ENCODE results near the gene SULT2B1.
"Not testable (repeated sequence)": the region's sequence is repeated elsewhere in the genome, so short reads cannot be mapped to it uniquely, and the experiment has no call there.

Gene SULT2B1

GRCh38 chr19:48624067-48624594 is 72.2 kb downstream of the SULT2B1 start:
- DNase-seq, result peak; percentile 99

DNA sequence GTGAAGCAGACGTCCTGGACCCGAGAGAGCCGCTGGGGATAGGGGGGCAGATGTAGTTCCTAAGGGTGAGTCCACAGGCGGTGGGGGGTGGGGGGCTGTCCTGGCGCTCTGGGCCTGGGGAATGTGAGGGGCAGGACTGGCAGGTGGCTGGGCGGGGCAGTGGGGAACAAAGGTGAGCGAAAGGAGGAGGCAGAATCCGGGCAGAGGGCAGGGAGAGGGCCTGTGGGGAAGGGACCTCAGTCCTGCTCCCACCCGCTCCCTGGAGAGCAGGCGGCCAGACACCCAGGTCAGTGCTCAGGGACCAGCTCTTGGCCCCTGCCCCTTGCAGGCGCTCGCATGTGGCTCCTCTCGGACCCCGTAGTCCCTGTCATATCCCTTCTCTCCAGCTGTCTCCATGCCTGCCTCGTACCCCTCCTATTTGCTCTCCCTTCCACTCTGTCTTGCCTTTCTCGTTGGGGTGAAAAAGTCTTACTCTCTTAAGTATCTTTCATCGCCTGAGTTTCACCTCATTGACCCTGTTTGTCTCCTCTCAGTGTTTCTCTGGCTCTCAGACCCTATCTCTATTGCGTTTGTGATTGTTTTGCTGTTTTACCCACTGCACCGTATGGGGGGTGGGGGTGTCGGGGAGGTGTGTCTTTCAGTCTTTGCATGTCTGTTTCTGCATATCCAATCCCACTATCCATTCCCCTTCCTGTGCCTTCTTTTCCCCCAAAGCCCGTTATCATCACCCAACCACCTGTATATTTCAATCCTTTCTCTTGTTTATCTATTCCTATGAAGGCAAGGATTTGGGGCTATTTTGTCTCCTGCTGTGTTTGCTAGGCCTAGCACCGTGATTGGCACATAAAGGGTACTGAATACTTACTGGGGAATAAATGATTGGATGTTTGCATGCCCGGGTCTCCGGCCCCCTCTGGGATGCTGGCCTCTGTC is 73.1 kb downstream of the SULT2B1 start:
- no peak for DNase-seq

DNA sequence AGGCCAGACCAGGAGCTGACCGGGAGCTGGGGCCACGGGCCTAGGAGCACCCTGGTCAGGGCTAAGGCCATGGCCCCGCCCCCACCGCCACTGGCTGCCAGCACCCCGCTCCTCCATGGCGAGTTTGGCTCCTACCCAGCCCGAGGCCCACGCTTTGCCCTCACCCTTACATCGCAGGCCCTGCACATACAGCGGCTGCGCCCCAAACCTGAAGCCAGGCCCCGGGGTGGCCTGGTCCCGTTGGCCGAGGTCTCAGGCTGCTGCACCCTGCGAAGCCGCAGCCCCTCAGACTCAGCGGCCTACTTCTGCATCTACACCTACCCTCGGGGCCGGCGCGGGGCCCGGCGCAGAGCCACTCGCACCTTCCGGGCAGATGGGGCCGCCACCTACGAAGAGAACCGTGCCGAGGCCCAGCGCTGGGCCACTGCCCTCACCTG is 73.9 kb downstream of the SULT2B1 start:
- no peak for DNase-seq

- no peak for DNase-seq
Observed at GRCh38 chr19:48627201-48627864, 75.4 kb downstream of the SULT2B1 start.

DNA sequence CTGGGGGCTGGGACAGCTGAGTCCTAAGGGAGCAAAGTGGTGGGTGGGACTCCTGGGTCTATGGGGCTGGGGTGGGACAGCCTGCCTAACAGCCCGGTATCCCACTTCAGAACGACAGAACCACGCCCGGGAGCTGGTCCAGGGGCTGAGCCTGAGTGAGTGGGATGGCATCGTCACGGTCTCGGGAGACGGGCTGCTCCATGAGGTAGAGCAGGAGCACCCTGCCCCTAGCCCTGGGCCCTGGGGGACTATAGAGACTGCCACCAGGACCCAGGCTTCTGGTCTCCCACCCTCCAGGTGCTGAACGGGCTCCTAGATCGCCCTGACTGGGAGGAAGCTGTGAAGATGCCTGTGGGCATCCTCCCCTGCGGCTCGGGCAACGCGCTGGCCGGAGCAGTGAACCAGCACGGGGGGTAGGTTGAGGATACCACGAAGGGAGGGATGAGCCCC is 75.9 kb downstream of the SULT2B1 start:
- DNase-seq, result no peak

DNA sequence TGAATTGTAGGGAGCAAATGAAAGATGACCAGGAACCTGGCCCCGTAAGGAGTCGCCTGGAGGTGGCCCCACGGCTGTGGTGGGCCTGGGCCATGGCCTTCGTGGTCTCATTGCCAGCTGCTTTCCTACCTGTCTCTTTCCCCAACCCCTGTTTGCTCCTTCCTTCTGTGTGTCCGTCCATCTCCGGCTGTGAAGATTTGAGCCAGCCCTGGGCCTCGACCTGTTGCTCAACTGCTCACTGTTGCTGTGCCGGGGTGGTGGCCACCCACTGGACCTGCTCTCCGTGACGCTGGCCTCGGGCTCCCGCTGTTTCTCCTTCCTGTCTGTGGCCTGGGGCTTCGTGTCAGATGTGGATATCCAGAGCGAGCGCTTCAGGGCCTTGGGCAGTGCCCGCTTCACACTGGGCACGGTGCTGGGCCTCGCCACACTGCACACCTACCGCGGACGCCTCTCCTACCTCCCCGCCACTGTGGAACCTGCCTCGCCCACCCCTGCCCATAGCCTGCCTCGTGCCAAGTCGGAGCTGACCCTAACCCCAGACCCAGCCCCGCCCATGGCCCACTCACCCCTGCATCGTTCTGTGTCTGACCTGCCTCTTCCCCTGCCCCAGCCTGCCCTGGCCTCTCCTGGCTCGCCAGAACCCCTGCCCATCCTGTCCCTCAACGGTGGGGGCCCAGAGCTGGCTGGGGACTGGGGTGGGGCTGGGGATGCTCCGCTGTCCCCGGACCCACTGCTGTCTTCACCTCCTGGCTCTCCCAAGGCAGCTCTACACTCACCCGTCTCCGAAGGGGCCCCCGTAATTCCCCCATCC is 76.7 kb downstream of the SULT2B1 start:
- DNase-seq, result no peak

DNA sequence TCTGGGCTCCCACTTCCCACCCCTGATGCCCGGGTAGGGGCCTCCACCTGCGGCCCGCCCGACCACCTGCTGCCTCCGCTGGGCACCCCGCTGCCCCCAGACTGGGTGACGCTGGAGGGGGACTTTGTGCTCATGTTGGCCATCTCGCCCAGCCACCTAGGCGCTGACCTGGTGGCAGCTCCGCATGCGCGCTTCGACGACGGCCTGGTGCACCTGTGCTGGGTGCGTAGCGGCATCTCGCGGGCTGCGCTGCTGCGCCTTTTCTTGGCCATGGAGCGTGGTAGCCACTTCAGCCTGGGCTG is 77.3 kb downstream of the SULT2B1 start:
- no peak for DNase-seq

DNA sequence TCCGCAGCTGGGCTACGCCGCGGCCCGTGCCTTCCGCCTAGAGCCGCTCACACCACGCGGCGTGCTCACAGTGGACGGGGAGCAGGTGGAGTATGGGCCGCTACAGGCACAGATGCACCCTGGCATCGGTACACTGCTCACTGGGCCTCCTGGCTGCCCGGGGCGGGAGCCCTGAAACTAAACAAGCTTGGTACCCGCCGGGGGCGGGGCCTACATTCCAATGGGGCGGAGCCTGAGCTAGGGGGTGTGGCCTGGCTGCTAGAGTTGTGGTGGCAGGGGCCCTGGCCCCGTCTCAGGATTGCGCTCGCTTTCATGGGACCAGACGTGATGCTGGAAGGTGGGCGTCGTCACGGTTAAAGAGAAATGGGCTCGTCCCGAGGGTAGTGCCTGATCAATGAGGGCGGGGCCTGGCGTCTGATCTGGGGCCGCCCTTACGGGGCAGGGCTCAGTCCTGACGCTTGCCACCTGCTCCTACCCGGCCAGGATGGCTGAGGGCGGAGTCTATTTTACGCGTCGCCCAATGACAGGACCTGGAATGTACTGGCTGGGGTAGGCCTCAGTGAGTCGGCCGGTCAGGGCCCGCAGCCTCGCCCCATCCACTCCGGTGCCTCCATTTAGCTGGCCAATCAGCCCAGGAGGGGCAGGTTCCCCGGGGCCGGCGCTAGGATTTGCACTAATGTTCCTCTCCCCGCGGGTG is 77.8 kb downstream of the SULT2B1 start:
- DNase-seq, result no peak

- peak; percentile 81 for DNase-seq
Observed at GRCh38 chr19:48630296-48631063, 78.5 kb downstream of the SULT2B1 start.

- DNase-seq, result no peak
Observed at GRCh38 chr19:48631225-48631624, 79.3 kb downstream of the SULT2B1 start.

DNA sequence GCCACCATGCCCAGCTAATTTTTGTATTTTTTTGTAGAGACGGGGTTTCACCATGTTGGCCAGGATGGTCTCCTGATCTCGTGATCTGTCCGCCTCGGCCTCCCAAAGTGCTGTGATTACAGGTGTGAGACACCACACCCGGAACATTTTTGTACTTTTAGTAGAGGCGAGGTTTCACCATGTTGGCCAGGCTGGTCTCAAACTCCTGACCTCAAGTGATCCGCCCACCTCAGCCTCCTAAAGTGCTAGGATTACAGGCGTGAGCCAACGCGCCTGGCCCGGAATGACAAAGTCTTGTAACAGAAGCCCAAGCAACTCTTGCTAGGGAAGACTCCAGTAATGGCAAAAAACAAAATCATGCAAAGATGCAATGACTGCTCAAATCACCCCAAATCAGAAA is 80.3 kb downstream of the SULT2B1 start:
- not testable (repeated sequence) for DNase-seq

DNA sequence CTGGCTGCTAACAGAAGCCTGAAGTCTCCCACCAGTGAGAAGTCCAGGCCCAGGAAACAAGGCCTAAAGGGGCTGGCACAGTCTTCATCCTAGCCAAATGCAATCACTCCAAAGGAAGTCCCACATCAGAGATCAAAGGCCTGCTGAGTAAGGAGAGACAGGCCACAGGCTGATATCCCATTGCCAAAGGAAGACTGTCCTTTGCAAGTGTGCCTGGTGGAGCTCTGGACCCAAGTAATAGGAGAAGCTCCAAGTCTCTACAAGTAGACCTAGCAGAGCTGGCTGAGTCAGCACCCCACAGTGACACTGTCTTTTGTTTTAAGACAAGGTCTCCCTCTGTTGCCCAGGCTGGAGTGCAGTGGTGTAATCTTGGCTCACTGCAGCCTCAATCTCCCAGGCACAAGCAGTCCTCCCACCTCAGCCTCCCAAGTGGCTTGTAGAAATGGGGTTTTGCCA is 80.7 kb downstream of the SULT2B1 start:
- DNase-seq, result no peak

DNA sequence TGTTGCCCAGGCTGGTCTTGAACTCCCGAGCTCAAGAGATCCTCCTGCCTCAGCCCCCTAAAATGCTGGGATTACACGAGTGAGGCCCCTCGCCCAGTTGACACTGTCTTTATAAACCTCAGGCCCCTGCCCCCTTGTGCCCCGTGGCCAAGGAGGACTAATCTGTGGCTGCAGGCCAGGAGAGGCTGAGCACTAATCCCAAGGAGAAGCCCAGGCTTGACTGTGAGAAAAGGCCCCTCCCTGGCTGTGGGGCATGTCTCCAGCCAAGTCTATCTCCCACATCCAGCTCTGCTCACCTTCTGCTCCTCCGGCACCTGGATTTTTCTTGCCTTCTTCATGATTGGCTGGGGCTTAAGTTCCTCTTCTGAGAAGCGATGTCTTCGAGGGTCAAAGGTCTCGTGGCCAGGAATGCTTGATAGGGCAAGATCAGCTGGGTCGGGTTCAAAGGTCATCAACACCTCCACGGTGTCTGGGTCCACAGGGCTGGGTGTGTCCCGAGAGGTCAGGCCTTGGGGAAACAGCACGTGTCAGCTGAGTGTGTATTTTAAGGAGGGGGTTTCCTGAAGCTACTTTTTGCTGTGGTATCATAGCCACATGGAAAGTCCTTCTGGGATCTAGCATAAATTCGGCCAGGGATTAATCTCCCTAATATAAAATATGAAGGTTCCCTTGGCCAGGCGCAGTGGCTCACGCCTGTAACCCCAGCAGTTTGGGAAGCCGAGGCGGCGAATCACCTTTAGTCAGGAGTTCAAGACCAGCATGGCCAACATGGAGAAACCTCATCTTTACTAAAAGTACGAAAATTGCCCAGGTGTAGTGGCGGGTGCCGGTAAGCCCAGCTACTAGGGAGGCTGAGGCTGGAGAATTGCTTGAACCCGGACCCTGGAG is 81.4 kb downstream of the SULT2B1 start:
- DNase-seq, result no peak

DNA sequence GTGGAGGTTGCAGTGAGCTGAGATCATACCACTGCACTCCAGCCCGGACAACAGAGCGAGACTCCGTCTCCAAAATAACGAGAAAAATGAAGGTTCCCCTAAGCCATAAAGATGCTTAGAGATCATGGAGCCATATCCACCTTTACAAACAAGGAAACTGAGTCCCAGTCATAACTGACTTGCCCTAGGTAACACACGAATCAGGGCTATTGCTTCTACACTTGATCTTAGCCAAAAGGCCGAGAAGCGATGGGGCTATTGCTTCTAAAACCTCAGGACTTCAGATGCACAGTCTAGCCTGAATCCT is 82.0 kb downstream of the SULT2B1 start:
- no peak for DNase-seq

DNA sequence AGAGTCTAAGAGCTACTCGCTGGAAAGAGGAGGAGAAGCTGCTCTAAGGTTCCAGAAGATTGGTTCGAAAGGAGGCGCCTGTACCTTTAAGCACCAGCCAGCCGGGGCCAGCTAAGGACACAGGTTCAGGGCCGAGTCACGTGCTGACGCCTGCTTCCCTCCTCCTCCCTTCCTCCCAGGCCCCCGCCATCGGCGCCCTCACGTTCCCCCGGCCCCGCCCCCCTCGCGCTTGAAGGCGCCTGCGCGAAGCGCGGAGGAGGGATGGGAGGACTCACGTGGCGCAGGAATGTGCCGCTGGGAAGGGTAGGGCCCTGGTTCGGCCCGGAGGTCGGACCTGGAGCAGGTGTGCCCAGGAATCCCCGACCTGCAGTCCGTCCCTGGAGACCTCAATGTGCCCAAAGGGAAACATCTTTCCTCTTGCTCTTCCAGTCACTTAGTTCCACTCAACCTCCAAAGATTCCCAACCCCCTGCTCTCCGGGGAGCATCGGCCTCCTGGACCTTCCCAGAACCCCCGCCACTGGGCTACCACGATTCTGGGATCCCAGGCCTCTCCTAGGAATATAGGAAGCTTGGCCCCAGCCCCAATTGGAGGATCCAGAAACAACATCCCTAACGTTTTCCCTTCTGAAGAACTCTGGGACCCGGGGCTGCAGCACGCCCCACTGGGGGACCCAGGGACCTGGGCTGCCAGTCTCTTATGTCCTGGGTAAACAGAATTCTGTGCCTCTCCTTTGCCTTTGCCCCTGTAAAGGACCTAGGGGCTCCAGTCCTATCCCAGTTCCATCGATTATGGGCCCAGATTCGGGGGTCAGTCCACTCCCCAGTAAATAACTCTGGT is 82.7 kb downstream of the SULT2B1 start:
- DNase-seq, result peak; percentile 96

DNA sequence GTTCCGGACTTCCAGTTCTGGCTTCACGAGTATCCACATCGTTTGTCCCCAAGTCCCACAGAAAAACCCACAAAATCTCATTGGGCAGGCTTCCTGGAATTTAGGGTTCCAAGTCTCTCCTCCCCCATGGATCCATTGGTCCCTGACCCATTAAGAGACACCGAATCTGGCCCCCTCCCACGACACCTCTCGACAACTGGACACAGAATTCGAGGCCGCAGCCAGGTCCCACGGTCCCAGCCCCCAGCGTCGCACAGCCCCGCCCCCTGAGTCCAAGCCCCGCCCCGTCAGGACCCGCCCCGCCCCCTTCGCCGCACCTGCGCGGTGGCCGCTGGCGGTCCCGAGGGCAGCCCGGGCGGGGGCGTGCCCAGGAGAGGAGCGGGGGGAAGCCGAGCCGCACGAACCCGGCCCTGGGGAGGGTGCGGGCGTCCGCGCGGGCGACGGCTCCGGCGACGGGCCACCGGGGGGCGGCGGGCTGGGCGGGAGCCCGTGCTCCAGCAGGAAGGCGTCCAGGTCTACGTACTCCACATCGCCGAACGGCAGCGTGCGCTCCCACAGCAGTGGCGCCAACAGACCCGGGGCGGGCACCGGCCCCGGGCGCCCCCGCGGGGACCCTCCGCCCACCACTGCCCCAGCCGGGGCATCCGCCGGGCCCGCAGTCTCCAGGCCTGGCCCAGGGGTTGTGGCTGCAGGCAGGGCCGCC is 83.4 kb downstream of the SULT2B1 start:
- DNase-seq, result peak; percentile 78

DNA sequence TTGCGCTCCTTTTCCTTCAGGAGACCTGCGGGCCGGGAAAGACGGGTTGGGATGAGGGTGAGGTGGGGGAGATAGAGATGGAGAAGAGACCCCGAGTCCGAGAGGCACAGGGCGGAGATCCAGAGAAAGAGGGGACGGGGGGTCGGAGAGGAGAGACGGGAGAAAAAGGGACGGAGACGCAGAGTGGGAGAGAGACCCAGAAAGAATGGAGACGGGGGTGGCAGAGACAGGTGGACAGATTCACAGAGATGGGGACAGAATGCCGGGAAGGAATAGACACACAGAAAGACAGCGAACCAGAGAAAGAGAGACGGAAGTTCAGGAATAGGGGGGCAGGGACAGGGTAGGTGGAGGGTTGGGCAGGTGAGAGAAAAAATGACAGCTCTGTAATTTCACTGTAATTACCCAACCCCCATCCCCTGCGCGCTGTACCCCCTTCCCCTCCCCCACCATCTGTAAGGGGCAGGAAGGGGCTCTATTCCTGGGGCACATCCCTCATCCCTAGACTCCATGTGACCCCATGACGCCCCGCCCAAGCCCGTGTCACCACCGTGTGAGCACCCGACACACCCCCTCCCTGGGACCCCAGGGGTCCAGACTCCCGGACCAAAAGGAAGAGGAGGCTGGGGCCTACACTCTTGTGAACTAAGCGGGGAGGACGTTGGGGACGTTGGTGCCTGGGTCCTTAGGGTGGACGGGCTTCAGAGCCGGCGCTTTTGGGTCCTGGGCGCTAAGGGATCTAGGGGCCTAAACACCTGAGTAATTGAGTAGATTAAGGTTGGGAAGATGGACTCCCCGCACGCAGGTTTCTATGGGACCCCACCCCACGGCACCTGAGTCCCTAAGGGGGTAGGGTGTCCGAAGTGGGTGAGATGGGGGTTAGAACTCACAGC is 84.2 kb downstream of the SULT2B1 start:
- DNase-seq, result no peak

- DNase-seq, result peak; percentile 71
Observed at GRCh38 chr19:48636859-48637448, 85.0 kb downstream of the SULT2B1 start, which contains the start of gene DBP. DBP (minus strand) TSS chr19:48637379; CDS start chr19:48636994, 385 bp downstream.
